GM21576 (cell line): Measurements from ENCODE around the gene STAB1.

ENCODE experiments used
- ATAC-seq: cut with Tn5 transposase; IDR thresholded peaks from one replicate; pipeline ENCODE4 v1.9.1; 2021; ENCODE audit warnings: mild to moderate bottlenecking, moderate library complexity; ENCODE audit not compliant: unreplicated experiment

The STAB1 gene

GRCh38 chr3:52483577-52484381 lies 11.4 kb upstream of the STAB1 start:
- no peak for ATAC-seq

GRCh38 chr3:52484680-52485461 lies 10.3 kb upstream of the STAB1 start:
- ATAC-seq = no peak

GRCh38 chr3:52487050-52487787 lies 7.9 kb upstream of the STAB1 start:
- ATAC-seq = no peak

- no peak for ATAC-seq
Measured at GRCh38 chr3:52487788-52488691, 7.1 kb upstream of the STAB1 start.

GRCh38 chr3:52488746-52489145 lies 6.4 kb upstream of the STAB1 start:
- no peak for ATAC-seq

GRCh38 chr3:52489453-52489852 lies 5.7 kb upstream of the STAB1 start:
- ATAC-seq = no peak

GRCh38 chr3:52490035-52490938 lies 4.9 kb upstream of the STAB1 start:
- no peak for ATAC-seq

- no peak for ATAC-seq
Measured at GRCh38 chr3:52490939-52491526, 4.1 kb upstream of the STAB1 start.

GRCh38 chr3:52492059-52492458 lies 3.1 kb upstream of the STAB1 start:
- ATAC-seq = no peak

GRCh38 chr3:52493232-52494017 lies 1.7 kb upstream of the STAB1 start:
- ATAC-seq = no peak

GRCh38 chr3:52494445-52494844 lies 693 bp upstream of the STAB1 start:
- no peak for ATAC-seq

- ATAC-seq = no peak
Measured at GRCh38 chr3:52495777-52496602, 852 bp downstream of the STAB1 start.

GRCh38 chr3:52498137-52499054 lies 3.3 kb downstream of the STAB1 start:
- ATAC-seq = no peak

- no peak for ATAC-seq
Measured at GRCh38 chr3:52501046-52501445, 5.9 kb downstream of the STAB1 start.

GRCh38 chr3:52502001-52502400 lies 6.9 kb downstream of the STAB1 start:
- ATAC-seq = no peak

- ATAC-seq = no peak
Measured at GRCh38 chr3:52502808-52503350, 7.7 kb downstream of the STAB1 start.
